Kidney (tissue), 14 donors: ENCODE measurements around the gene CDH13. TPM values are rescaled to one million over a fixed set of nuclear protein-coding genes. Genes with fewer than 3 reads are reported as not detected.
A peak's percentile ranks its signal among the peaks of the same experiment; 100 is the strongest.

Experiments used
- DNase-seq, 5 donors: peaks; one replicate each; pipeline ENCODE4 v3.0.0-alpha.2; 2013 to 2020
- FAIRE-seq: peaks from 2 replicates; lab custom pipeline; 2012; peaks lifted over from hg19 to GRCh38; lab: Jason Lieb, UNC
- H3K27ac ChIP-seq, 2 donors: one replicate each; pipeline ENCODE4 v1.7.0; 2013; ENCODE audit warnings: low read depth in 2 of 2, low read length in 2 of 2, inconsistent platforms in 1 of 2
- H3K27me3 ChIP-seq: one replicate; pipeline ENCODE4 v1.7.1; 2013; ENCODE audit warnings: low read length, inconsistent platforms; ENCODE audit not compliant: control insufficient read depth, insufficient read depth
- H3K36me3 ChIP-seq, 3 donors: one replicate each; pipeline versions ENCODE4 v1.7.0 to v1.7.1; 2013; ENCODE audit warnings: low read length in 3 of 3, control low read depth in 1 of 3, inconsistent platforms in 1 of 3; ENCODE audit not compliant: insufficient read depth in 3 of 3, control insufficient read depth in 2 of 3
- H3K4me1 ChIP-seq, 3 donors: one replicate each; pipeline versions ENCODE4 v1.7.0 to v1.7.1; 2013; ENCODE audit warnings: low read length in 3 of 3, inconsistent platforms in 1 of 3, low read depth in 1 of 3; ENCODE audit not compliant: control insufficient read depth in 2 of 3, insufficient read depth in 2 of 3
- H3K4me3 ChIP-seq, 3 donors: one replicate each; pipeline versions ENCODE4 v1.7.0 to v1.8.1; 2013; ENCODE audit warnings: low read length in 3 of 3, control low read depth in 1 of 3, inconsistent platforms in 1 of 3
- H3K9ac ChIP-seq, 3 donors: one replicate each; pipeline versions ENCODE4 v1.7.0 to v1.7.1; 2013; ENCODE audit warnings: low read length in 3 of 3, control low read depth in 1 of 3, inconsistent platforms in 1 of 3
- H3K9me3 ChIP-seq, 3 donors: one replicate each; pipeline versions ENCODE4 v1.7.0 to v1.7.1; 2013; ENCODE audit warnings: low read length in 3 of 3, control low read depth in 1 of 3, inconsistent platforms in 1 of 3; ENCODE audit not compliant: control insufficient read depth in 2 of 3, insufficient read depth in 1 of 3
- CTCF ChIP-seq: IDR thresholded peaks from 3 replicates; pipeline ENCODE4 v1.5.1; 2012; ENCODE audit warnings: mild to moderate bottlenecking, moderate library complexity, borderline replicate concordance; ENCODE audit not compliant: insufficient read depth; ENCODE audit errors: extremely low read depth
- intact Hi-C: fragments of 100-400 bp; cut with DNase I; formaldehyde crosslinking; loops from one replicate; pipeline ENCODE4 v1.11.1; 2022
- polyA plus RNA-seq: library from polyadenylated mRNA; stranded (reverse); fragments of 350-450 nt; fragmentation: Illumina TruSeq; extraction: RNeasy Lipid Tissue Mini Kit (QIAGEN cat#74804); gene quantifications from one replicate; pipeline ENCODE4 v1.2.3, GENCODE V29; 2014; ENCODE audit warnings: low read depth, low replicate concordance; ENCODE audit not compliant: insufficient read depth
- total RNA-seq: library from RNA; stranded (reverse); fragmentation: NEBNext Ultra II Directional; extraction: Animal tissue kit (Norgen Biotek cat#: 25700); gene quantifications from one replicate; pipeline ENCODE4 v1.2.1, GENCODE V29; 2021
- donor health status: control.
- donor health status: control.
- donor health status: control.
- donor health status: control.
- donor health status: control.
- donor health status: DM: yes; HTN: yes; CAD: no.
- donor health status: Normal renal cell carcinoma (clear cell type).

CDH13 gene
- total and polyA plus RNA-seq, 2 donors from 2014 or later, result 4.8 to 13.8 TPM

DNA sequence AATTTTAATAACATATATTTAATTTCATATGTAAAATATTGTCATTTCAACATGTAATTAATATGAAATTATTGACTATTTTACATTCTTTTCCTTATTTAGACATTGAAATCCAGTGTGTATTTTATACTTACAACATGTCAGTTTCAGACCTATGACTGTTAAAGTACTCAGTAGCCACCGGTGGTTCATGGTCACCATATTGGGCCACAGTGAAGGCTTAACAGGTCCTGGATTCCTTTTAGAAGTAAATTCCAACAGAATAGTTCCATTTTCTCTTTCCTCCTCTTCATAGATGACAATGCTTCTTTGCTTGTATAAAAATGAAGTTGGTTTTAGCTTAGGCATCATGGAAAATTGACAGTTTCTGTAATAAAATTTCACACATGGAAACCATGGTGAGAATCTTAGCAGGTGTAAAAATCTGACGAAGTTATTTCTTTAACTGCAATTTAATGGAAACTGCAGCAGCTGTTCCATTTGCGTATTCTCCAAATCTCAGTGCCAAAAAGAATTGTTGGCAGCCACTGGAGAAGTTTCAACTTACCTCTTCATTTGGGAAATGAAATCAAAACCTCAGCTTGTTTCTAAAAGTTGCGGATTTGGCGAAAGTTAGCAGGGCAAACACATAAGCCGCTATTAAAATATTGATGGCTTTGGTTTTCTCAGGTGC, 231.1 kb downstream of the CDH13 start:
- no peak for FAIRE-seq
- H3K27ac ChIP-seq, result no peak overlapping the region
- no peak for TF ChIP-seq CTCF

GRCh38 chr16:82859662-82860061, 232.9 kb downstream of the CDH13 start:
- Histone ChIP-seq H3K27ac (no peak overlapping the region), H3K9me3 (no peaks in the 10 kb centered on the region), H3K4me1 (no peaks in the 10 kb centered on the region), H3K9ac (no peak overlapping the region), H3K4me3 (no peak overlapping the region), H3K27me3 (no peaks in the 10 kb centered on the region), H3K36me3 (no peaks in the 10 kb centered on the region)
- TF ChIP-seq CTCF, result no peak
- peak in 1 of 5 donors; percentile 13 for DNase-seq
- intact Hi-C loops, result no loop called here
- no peak for FAIRE-seq

More for the DNA sequence above, 231.1 kb downstream of the CDH13 start:
- no peak overlapping the region for H3K9ac ChIP-seq
- no peaks in the 10 kb centered on the region for H3K9me3 ChIP-seq
- DNase-seq, result no peak
- H3K36me3 ChIP-seq, result no peaks in the 10 kb centered on the region
- no peaks in the 10 kb centered on the region for H3K4me1 ChIP-seq
- intact Hi-C loops, result no loop called here
- no peak overlapping the region for H3K4me3 ChIP-seq
- H3K27me3 ChIP-seq, result no peaks in the 10 kb centered on the region

DNA sequence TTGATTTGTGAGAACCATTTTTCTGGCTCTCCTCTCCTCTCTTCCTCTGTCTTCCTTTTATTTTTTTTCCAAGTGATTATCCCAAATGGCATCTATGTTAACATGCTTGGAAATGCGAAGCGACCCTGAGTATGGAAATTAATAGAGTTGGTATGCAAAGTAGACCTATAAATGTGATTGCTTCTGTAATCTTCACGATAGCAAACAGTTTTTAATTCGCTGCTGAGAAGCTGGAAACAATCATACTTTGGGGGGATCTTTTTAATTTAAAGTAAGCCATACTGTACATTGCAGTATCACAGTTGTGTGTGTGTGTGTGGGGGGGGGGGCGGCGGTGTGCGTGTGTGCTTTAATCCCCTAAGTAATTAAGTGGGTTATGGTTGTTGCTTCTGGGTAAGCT, 233.3 kb downstream of the CDH13 start:
- Histone ChIP-seq H3K9ac (no peak overlapping the region), H3K9me3 (no peaks in the 10 kb centered on the region), H3K4me3 (no peak overlapping the region), H3K27ac (no peak overlapping the region), H3K36me3 (no peaks in the 10 kb centered on the region), H3K27me3 (no peaks in the 10 kb centered on the region), H3K4me1 (no peaks in the 10 kb centered on the region)
- intact Hi-C loops, result no loop called here
- FAIRE-seq (no peak), DNase-seq (no peak)
- TF ChIP-seq CTCF, result no peak

- FAIRE-seq, result no peak
- Histone ChIP-seq H3K36me3 (no peaks in the 10 kb centered on the region), H3K27ac (no peak overlapping the region), H3K9ac (no peak overlapping the region), H3K9me3 (no peaks in the 10 kb centered on the region), H3K27me3 (no peaks in the 10 kb centered on the region), H3K4me3 (no peak overlapping the region), H3K4me1 (no peaks in the 10 kb centered on the region)
- intact Hi-C loops, result no loop called here
- no peak for DNase-seq
- no peak for TF ChIP-seq CTCF
Observed at GRCh38 chr16:82862057-82862456, 235.3 kb downstream of the CDH13 start.
